HEK293 (cell line): ENCODE results near the gene NUP85.

Experiments
- ATF2 ChIP-seq: fragments of 450-650 bp; formaldehyde crosslinking; IDR thresholded peaks from 2 replicates; pipeline ENCODE4 v1.5.1; 2016; ENCODE audit warnings: missing biosample characterization, missing genetic modification characterization, low read depth
- BCL11A ChIP-seq: fragments of 450-650 bp; formaldehyde crosslinking; IDR thresholded peaks from 2 replicates; pipeline ENCODE4 v1.5.1; 2016; ENCODE audit warnings: low read depth, missing biosample characterization, missing genetic modification characterization
- CTCF ChIP-seq: fragments of 450-650 bp; formaldehyde crosslinking; IDR thresholded peaks from 2 replicates; pipeline ENCODE4 v1.5.1; 2016; ENCODE audit warnings: missing biosample characterization, missing genetic modification characterization
- GFI1B ChIP-seq: fragments of 450-650 bp; formaldehyde crosslinking; IDR thresholded peaks from 2 replicates; pipeline ENCODE4 v1.5.1; 2016; ENCODE audit warnings: missing biosample characterization, missing genetic modification characterization
- ZBTB10 ChIP-seq: fragments of 450-650 bp; formaldehyde crosslinking; IDR thresholded peaks from 2 replicates; pipeline ENCODE4 v1.5.1; 2016; ENCODE audit warnings: missing biosample characterization, missing genetic modification characterization
- ZBTB20 ChIP-seq: fragments of 450-650 bp; formaldehyde crosslinking; IDR thresholded peaks from 2 replicates; pipeline ENCODE4 v1.5.1; 2016; ENCODE audit warnings: missing biosample characterization, missing genetic modification characterization
- ZBTB21 ChIP-seq: fragments of 450-650 bp; formaldehyde crosslinking; IDR thresholded peaks from 2 replicates; pipeline ENCODE4 v1.5.1; 2017; ENCODE audit warnings: missing biosample characterization, missing genetic modification characterization
- ZNF112 ChIP-seq: fragments of 450-650 bp; formaldehyde crosslinking; IDR thresholded peaks from 2 replicates; pipeline ENCODE4 v1.5.0; 2017; ENCODE audit warnings: missing biosample characterization, missing genetic modification characterization
- ZNF114 ChIP-seq: fragments of 450-650 bp; formaldehyde crosslinking; IDR thresholded peaks from 2 replicates; pipeline ENCODE4 v1.5.0; 2017; ENCODE audit warnings: missing biosample characterization, missing genetic modification characterization
- ZNF155 ChIP-seq: fragments of 450-650 bp; formaldehyde crosslinking; IDR thresholded peaks from 2 replicates; pipeline ENCODE4 v1.5.1; 2016; ENCODE audit warnings: missing biosample characterization, missing genetic modification characterization
- ZNF175 ChIP-seq: fragments of 450-650 bp; formaldehyde crosslinking; IDR thresholded peaks from 2 replicates; pipeline ENCODE4 v1.5.1; 2016; ENCODE audit warnings: missing biosample characterization, missing genetic modification characterization
- ZNF2 ChIP-seq: fragments of 450-650 bp; formaldehyde crosslinking; IDR thresholded peaks from 2 replicates; pipeline ENCODE4 v1.5.1; 2016; ENCODE audit warnings: missing biosample characterization, missing genetic modification characterization
- ZNF292 ChIP-seq: fragments of 450-650 bp; formaldehyde crosslinking; IDR thresholded peaks from 2 replicates; pipeline ENCODE4 v1.5.1; 2016; ENCODE audit warnings: low read depth, missing biosample characterization, missing genetic modification characterization, borderline replicate concordance
- ZNF404 ChIP-seq: fragments of 450-650 bp; formaldehyde crosslinking; IDR thresholded peaks from 2 replicates; pipeline ENCODE4 v1.5.1; 2017; ENCODE audit warnings: missing biosample characterization, missing genetic modification characterization
- ZNF473 ChIP-seq: fragments of 450-650 bp; formaldehyde crosslinking; IDR thresholded peaks from 2 replicates; pipeline ENCODE4 v1.5.1; 2017; ENCODE audit warnings: missing biosample characterization, missing genetic modification characterization
- ZNF501 ChIP-seq: fragments of 450-650 bp; formaldehyde crosslinking; IDR thresholded peaks from 2 replicates; pipeline ENCODE4 v1.5.1; 2016; ENCODE audit warnings: missing biosample characterization, missing genetic modification characterization
- ZNF514 ChIP-seq: fragments of 450-650 bp; formaldehyde crosslinking; IDR thresholded peaks from 2 replicates; pipeline ENCODE4 v1.5.1; 2016; ENCODE audit warnings: missing biosample characterization, missing genetic modification characterization
- ZNF548 ChIP-seq: fragments of 450-650 bp; formaldehyde crosslinking; IDR thresholded peaks from 2 replicates; pipeline ENCODE4 v1.5.1; 2016; ENCODE audit warnings: missing biosample characterization, missing genetic modification characterization
- ZNF549 ChIP-seq: fragments of 450-650 bp; IDR thresholded peaks from 2 replicates; pipeline ENCODE4 v1.5.1; 2018; ENCODE audit warnings: missing biosample characterization, missing genetic modification characterization, mild to moderate bottlenecking, inconsistent platforms, moderate library complexity
- ZNF571 ChIP-seq: fragments of 450-650 bp; formaldehyde crosslinking; IDR thresholded peaks from 2 replicates; pipeline ENCODE4 v1.5.0; 2017; ENCODE audit warnings: missing biosample characterization, missing genetic modification characterization
- ZNF585B ChIP-seq: fragments of 450-650 bp; formaldehyde crosslinking; IDR thresholded peaks from 2 replicates; pipeline ENCODE4 v1.5.1; 2016; ENCODE audit warnings: missing biosample characterization, missing genetic modification characterization
- ZNF639 ChIP-seq: fragments of 450-650 bp; formaldehyde crosslinking; IDR thresholded peaks from 2 replicates; pipeline ENCODE4 v1.5.1; 2016; ENCODE audit warnings: missing biosample characterization, missing genetic modification characterization
- ZNF76 ChIP-seq: fragments of 450-650 bp; formaldehyde crosslinking; IDR thresholded peaks from 2 replicates; pipeline ENCODE4; 2016; ENCODE audit warnings: low read depth, missing biosample characterization, missing genetic modification characterization, borderline replicate concordance
- ZSCAN16 ChIP-seq: fragments of 450-650 bp; formaldehyde crosslinking; IDR thresholded peaks from 2 replicates; pipeline ENCODE4 v1.5.1; 2016; ENCODE audit warnings: missing biosample characterization, missing genetic modification characterization
- ZSCAN30 ChIP-seq: fragments of 450-650 bp; IDR thresholded peaks from 2 replicates; pipeline ENCODE4 v1.5.1; 2018; ENCODE audit warnings: missing biosample characterization, mild to moderate bottlenecking, missing genetic modification characterization, moderate library complexity
- TF ChIP-seq, protein P1 (sequence below): fragments of 450-650 bp; formaldehyde crosslinking; IDR thresholded peaks from 2 replicates; pipeline ENCODE4 v1.5.1; 2016; ENCODE audit warnings: missing biosample characterization, missing genetic modification characterization, low read depth
- TF ChIP-seq, protein P2 (sequence below): fragments of 450-650 bp; formaldehyde crosslinking; IDR thresholded peaks from 2 replicates; pipeline ENCODE4 v1.5.1; 2016; ENCODE audit warnings: missing biosample characterization, missing genetic modification characterization
- TF ChIP-seq, protein P3 (sequence below): IDR thresholded peaks from 2 replicates; pipeline ENCODE4 v1.6.1; 2011; ENCODE audit warnings: mild to moderate bottlenecking, low read depth, low read length, borderline replicate concordance

Gene NUP85

DNA sequence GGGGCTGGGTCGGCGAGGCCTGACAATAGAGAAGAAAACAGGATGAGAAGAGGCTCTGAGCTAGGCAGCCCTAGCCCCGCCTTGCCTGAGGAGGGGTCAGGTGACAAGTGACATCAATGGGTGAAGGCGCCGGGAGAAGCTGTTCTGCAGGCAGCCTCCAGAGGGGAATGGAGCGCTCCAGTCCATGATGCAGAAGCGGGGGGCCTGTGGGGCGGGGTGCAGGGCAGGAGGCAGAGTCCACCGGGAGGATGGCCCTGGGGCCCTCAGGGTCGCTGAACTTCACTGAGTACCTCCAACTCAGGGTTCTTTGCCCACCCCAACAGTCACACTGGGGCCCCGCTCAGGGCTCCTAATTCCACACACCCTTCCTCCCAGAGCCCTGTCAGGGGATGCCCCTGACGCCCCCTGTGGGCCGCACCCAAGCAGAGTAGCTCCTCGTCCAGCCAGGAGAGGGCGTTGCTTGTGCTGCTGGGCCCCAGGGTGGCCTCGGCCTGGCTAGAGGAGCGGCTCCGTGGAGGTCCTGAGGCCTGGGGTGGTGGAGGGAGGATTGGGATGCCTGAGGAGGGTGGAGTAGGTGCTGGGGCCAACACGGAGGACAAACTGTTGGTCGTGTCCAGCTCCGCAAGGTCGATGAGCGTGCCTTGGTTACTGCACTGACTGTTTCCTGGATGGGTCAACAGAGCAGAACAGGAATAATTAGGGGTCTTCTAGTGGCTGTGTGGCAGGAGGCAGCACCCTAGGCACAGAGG, 35.1 kb downstream of the NUP85 start (continued):
- TF ChIP-seq ZNF175 (tag by site-specific recombination) (no peak), ZNF112 (no peak), ZNF639 (tag by site-specific recombination) (0 out of 2 replicates have a peak, but pooled peaks have one; percentile 33), ZNF585B (tag by site-specific recombination) (no peak), ZNF76 (tag by site-specific recombination) (no peak), ZSCAN30 (0 out of 2 replicates have a peak, but pooled peaks have one; percentile 48), ZBTB21 (tag by site-specific recombination) (no peak), ZNF114 (no peak), ZBTB10 (tag by site-specific recombination) (peak; percentile 59), GFI1B (tag by site-specific recombination) (no peak), ZBTB20 (tag by site-specific recombination) (peak; percentile 23; the same call in 1 of the 2 replicates), ZNF473 (no peak), ZNF571 (no peak), ZNF549 (no peak), CTCF (tag by site-specific recombination) (peak; percentile 93), ZSCAN16 (tag by site-specific recombination) (no peak), ZNF501 (tag by site-specific recombination) (peak; percentile 59; the same call in 1 of the 2 replicates), ATF2 (tag by site-specific recombination) (no peak), ZNF292 (tag by site-specific recombination) (no peak), ZNF2 (tag by site-specific recombination) (0 out of 2 replicates have a peak, but pooled peaks have one; percentile 40), BCL11A (tag by site-specific recombination) (no peak; the same call in 1 of the 2 replicates), ZNF404 (tag by site-specific recombination) (no peak), ZNF155 (tag by site-specific recombination) (no peak), ZNF548 (tag by site-specific recombination) (no peak), ZNF514 (no peak)
- TF ChIP-seq, protein P1, sequence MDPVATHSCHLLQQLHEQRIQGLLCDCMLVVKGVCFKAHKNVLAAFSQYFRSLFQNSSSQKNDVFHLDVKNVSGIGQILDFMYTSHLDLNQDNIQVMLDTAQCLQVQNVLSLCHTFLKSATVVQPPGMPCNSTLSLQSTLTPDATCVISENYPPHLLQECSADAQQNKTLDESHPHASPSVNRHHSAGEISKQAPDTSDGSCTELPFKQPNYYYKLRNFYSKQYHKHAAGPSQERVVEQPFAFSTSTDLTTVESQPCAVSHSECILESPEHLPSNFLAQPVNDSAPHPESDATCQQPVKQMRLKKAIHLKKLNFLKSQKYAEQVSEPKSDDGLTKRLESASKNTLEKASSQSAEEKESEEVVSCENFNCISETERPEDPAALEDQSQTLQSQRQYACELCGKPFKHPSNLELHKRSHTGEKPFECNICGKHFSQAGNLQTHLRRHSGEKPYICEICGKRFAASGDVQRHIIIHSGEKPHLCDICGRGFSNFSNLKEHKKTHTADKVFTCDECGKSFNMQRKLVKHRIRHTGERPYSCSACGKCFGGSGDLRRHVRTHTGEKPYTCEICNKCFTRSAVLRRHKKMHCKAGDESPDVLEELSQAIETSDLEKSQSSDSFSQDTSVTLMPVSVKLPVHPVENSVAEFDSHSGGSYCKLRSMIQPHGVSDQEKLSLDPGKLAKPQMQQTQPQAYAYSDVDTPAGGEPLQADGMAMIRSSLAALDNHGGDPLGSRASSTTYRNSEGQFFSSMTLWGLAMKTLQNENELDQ (tag by site-specific recombination): no peak
- TF ChIP-seq, protein P2, sequence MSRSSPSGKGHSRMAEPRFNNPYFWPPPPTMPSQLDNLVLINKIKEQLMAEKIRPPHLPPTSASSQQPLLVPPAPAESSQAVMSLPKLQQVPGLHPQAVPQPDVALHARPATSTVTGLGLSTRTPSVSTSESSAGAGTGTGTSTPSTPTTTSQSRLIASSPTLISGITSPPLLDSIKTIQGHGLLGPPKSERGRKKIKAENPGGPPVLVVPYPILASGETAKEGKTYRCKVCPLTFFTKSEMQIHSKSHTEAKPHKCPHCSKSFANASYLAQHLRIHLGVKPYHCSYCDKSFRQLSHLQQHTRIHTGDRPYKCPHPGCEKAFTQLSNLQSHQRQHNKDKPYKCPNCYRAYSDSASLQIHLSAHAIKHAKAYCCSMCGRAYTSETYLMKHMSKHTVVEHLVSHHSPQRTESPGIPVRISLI (tag by site-specific recombination): no peak
- TF ChIP-seq, protein P3, sequence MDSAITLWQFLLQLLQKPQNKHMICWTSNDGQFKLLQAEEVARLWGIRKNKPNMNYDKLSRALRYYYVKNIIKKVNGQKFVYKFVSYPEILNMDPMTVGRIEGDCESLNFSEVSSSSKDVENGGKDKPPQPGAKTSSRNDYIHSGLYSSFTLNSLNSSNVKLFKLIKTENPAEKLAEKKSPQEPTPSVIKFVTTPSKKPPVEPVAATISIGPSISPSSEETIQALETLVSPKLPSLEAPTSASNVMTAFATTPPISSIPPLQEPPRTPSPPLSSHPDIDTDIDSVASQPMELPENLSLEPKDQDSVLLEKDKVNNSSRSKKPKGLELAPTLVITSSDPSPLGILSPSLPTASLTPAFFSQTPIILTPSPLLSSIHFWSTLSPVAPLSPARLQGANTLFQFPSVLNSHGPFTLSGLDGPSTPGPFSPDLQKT: no peak
